CD8-positive, alpha-beta memory T cell (primary cell): ENCODE measurements around the gene COPG1. TPM values are rescaled to one million over a fixed set of nuclear protein-coding genes. Genes with fewer than 3 reads are reported as not detected.

ENCODE experiments used
- CTCF ChIA-PET: fragments of 350-600 bp; sonication (Branson Sonifier 250); formaldehyde crosslinking; loops from one replicate; lab custom pipeline; 2021; ENCODE audit warnings: antibody characterized with exemption; lab: Charles Lee
- POLR2A ChIA-PET: fragments of 350-600 bp; sonication (Branson Sonifier 250); formaldehyde crosslinking; loops from one replicate; lab custom pipeline; 2021; ENCODE audit warnings: antibody characterized with exemption; lab: Charles Lee
- DNase-seq, 5 donors: peaks; one replicate each; pipeline versions ENCODE4 v3.0.0 to v3.0.0-alpha.2; 2020 to 2022; ENCODE audit warnings: mixed read lengths in 1 of 5
- H3K27ac ChIP-seq: one replicate; pipeline ENCODE4 v1.7.0; 2013; ENCODE audit warnings: low read depth, mild to moderate bottlenecking, low read length, moderate library complexity
- H3K27me3 ChIP-seq: 2 replicates; pipeline ENCODE4 v1.7.0; 2013; ENCODE audit warnings: low read length, mild to moderate bottlenecking; ENCODE audit not compliant: insufficient read depth, poor library complexity, severe bottlenecking
- H3K36me3 ChIP-seq: 2 replicates; pipeline ENCODE4 v1.7.0; 2013; ENCODE audit warnings: mild to moderate bottlenecking, low read length, moderate library complexity; ENCODE audit not compliant: insufficient read depth
- H3K4me1 ChIP-seq: 2 replicates; pipeline ENCODE4 v1.7.0; 2013; ENCODE audit warnings: mild to moderate bottlenecking, low read length, moderate library complexity; ENCODE audit not compliant: insufficient read depth
- H3K4me3 ChIP-seq: 2 replicates; pipeline ENCODE4 v1.7.0; 2013; ENCODE audit warnings: mild to moderate bottlenecking, low read length
- H3K9me3 ChIP-seq: 2 replicates; pipeline ENCODE4 v1.7.0; 2013; ENCODE audit warnings: mild to moderate bottlenecking, low read length
- H3K27ac Mint-ChIP-seq, 8 donors: one replicate each; pipeline ENCODE4 v1.8.0; 2020 to 2021; ENCODE audit warnings: mixed read lengths in 8 of 8, mild to moderate bottlenecking in 6 of 8, inconsistent platforms in 3 of 8, moderate library complexity in 3 of 8
- H3K27me3 Mint-ChIP-seq, 2 donors: one replicate each; pipeline ENCODE4 v1.8.0; 2020 to 2021; ENCODE audit warnings: mixed read lengths in 2 of 2, mild to moderate bottlenecking in 1 of 2, moderate library complexity in 1 of 2
- H3K36me3 Mint-ChIP-seq, 3 donors: one replicate each; pipeline ENCODE4 v1.8.0; 2020 to 2021; ENCODE audit warnings: mixed read lengths in 3 of 3, inconsistent platforms in 1 of 3, mild to moderate bottlenecking in 1 of 3
- H3K4me1 Mint-ChIP-seq, 3 donors: one replicate each; pipeline ENCODE4 v1.8.0; 2020 to 2021; ENCODE audit warnings: mixed read lengths in 3 of 3, inconsistent platforms in 1 of 3, mild to moderate bottlenecking in 1 of 3
- H3K4me3 Mint-ChIP-seq, 7 donors: one replicate each; pipeline ENCODE4 v1.8.0; 2020 to 2021; ENCODE audit warnings: mixed read lengths in 7 of 7, mild to moderate bottlenecking in 6 of 7, moderate library complexity in 4 of 7, inconsistent platforms in 2 of 7
- H3K9me3 Mint-ChIP-seq, 5 donors: one replicate each; pipeline ENCODE4 v1.8.0; 2020 to 2022; ENCODE audit warnings: mixed read lengths in 5 of 5, mild to moderate bottlenecking in 3 of 5, moderate library complexity in 2 of 5, inconsistent platforms in 1 of 5
- polyA plus RNA-seq: library from polyadenylated mRNA; unstranded; fragments of 300-500 nt; fragmentation: Illumina TruSeq; gene quantifications from one replicate; pipeline ENCODE4 v1.2.3, GENCODE V29; 2021
- total RNA-seq, 2 experiments: library from RNA; stranded (reverse); gene quantifications; one replicate each; pipeline ENCODE4 v1.2.3, GENCODE V29; 2021

Gene COPG1
- total and polyA plus RNA-seq, 3 experiments from 2014 or later, result 101 to 136 (median 134) TPM

DNA sequence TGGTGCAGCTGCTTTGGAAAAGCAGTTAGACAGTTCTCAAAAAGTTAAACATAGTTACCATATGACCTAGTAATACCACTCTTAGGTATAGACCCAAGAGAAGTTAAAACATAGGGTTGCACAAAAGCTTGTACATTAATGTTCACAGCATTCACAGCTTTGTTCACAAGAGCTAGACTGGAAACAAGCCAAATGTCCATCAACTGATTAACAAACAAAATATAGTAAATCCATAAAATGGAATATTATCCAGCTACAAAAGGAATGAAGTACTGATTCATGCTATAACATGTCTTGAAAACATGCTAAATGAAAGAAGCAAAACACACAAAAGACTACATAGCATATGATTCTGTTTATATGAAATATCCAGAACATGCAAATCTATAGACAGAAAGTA is 2.8 kb upstream of the COPG1 start:
- Mint-ChIP-seq H3K4me1 (peaks cover 31 to 38% (median 34%) of the 10 kb centered on the region in 3 donors), H3K36me3 (peaks cover 0 to 17% (median 0%) of the 10 kb centered on the region in 3 donors), H3K9me3 (no peaks in the 10 kb centered on the region), H3K27ac (peak overlapping the region in 1 of 8 donors; percentile 62), H3K27me3 (peaks cover 0 to 3% of the 10 kb centered on the region in 2 donors), H3K4me3 (peak overlapping the region in 3 of 7 donors; percentile 1 to 81 (median 18))
- Histone ChIP-seq H3K4me3 (no peak overlapping the region), H3K36me3 (no peaks in the 10 kb centered on the region), H3K4me1 (peaks cover 25% of the 10 kb centered on the region), H3K27me3 (no peaks in the 10 kb centered on the region), H3K27ac (no peak overlapping the region), H3K9me3 (no peaks in the 10 kb centered on the region)
- ChIA-PET POLR2A (no interaction called here), CTCF (interaction anchor here (0.8 to 10.0 kb wide), 25 partner anchors 10 to 280 kb away, joined by 3 to 143 read pairs (median 5); partner anchors contain the start of genes GP9 and IFT122)
- no peak for DNase-seq

DNA sequence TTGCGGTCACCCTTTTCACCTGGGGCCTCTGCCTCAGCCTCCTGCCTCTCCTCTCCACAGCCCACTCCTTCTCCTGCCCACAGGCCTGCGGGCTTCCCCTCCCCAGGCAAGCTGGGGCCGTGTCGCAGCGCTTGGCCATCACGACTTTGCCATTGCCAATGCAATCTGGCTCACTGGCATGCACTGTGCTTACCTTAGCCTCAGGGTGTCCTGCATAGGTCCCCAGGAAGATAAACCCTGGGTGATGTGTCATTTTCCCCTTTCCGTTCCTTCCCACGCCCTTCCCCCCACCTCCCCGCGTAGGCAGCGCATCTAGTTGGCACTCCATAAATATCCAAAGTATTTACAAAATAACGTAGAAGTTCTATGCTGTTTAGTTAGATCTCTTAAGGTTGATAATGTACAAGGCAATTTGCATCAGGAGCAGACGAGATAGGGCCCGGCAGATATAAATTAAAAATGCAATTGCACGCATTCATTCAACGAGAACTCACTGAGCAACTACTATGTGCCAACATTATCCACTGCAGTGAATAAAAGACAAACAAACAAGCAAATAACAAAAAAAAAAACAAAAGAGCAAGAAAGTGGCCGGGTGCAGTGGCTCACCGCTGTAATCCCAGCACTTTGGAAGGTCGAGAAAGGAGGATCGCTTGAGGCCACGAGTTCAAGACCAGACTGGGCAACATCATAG is 973 bp upstream of the COPG1 start:
- peaks cover 13% of the 10 kb centered on the region for H3K36me3 ChIP-seq
- ChIA-PET POLR2A (interaction anchor here (1.0 to 1.9 kb wide), 5 partner anchors 31 to 278 kb away, joined by 3 to 9 read pairs (median 8); partner anchors contain the start of genes HMCES and RAB43), CTCF (interaction anchor here (0.6 to 10.0 kb wide), 8 partner anchors 9 to 278 kb away, joined by 3 to 143 read pairs (median 4); no protein-coding TSS in a partner anchor)
- no peaks in the 10 kb centered on the region for H3K9me3 ChIP-seq
- Mint-ChIP-seq H3K4me1 (peaks cover 37 to 55% (median 42%) of the 10 kb centered on the region in 3 donors), H3K36me3 (peaks cover 0 to 34% (median 2%) of the 10 kb centered on the region in 3 donors), H3K27ac (peak overlapping the region; percentile 95 to 100 (median 98)), H3K27me3 (peaks cover 0 to 2% of the 10 kb centered on the region in 2 donors), H3K4me3 (peak overlapping the region; percentile 96 to 100 (median 97)), H3K9me3 (no peaks in the 10 kb centered on the region)
- no peaks in the 10 kb centered on the region for H3K27me3 ChIP-seq
- peak overlapping the region; percentile 100 for H3K4me3 ChIP-seq
- DNase-seq, result no peak
- peak overlapping the region; percentile 97 for H3K27ac ChIP-seq
- peaks cover 25% of the 10 kb centered on the region for H3K4me1 ChIP-seq

DNA sequence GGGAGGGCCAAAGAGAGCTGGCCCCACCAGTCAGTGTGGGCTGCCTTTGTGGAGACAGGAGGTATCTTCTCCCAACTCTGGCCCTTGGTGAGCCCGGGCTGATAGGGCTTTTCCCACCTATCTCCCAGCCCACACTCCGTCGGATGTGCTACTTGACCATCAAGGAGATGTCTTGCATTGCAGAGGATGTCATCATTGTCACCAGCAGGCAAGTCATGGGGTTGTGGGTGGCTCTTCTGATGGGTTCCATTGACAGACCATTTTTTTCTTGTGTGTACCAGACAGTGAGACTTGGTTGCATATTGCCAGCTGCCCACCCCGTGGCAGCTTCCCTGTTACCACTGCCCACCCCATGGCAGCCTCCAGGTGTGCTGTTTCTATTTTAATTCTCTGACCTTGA is 3.3 kb downstream of the COPG1 start:
- peaks cover 46% of the 10 kb centered on the region for H3K36me3 ChIP-seq
- no peak overlapping the region for H3K4me3 ChIP-seq
- no peaks in the 10 kb centered on the region for H3K27me3 ChIP-seq
- Mint-ChIP-seq H3K27ac (peak overlapping the region in 3 of 8 donors; percentile 23 to 63 (median 63)), H3K27me3 (peaks cover 0 to 2% of the 10 kb centered on the region in 2 donors), H3K36me3 (peaks cover 0 to 76% (median 10%) of the 10 kb centered on the region in 3 donors), H3K9me3 (no peaks in the 10 kb centered on the region), H3K4me1 (peaks cover 34 to 49% (median 40%) of the 10 kb centered on the region in 3 donors), H3K4me3 (peak overlapping the region in 1 of 7 donors; percentile 77)
- POLR2A ChIA-PET, result interaction anchor here (1.1 kb wide), 1 partner anchor 27 kb away, joined by 3 read pairs; no protein-coding TSS in a partner anchor
- H3K4me1 ChIP-seq, result peaks cover 20% of the 10 kb centered on the region
- no peak for DNase-seq
- CTCF ChIA-PET, result interaction anchor here (1.1 to 10.0 kb wide), 4 partner anchors 9 to 282 kb away, joined by 3 to 143 read pairs (median 12); a partner anchor contains a TSS
- no peak overlapping the region for H3K27ac ChIP-seq
- no peaks in the 10 kb centered on the region for H3K9me3 ChIP-seq

DNA sequence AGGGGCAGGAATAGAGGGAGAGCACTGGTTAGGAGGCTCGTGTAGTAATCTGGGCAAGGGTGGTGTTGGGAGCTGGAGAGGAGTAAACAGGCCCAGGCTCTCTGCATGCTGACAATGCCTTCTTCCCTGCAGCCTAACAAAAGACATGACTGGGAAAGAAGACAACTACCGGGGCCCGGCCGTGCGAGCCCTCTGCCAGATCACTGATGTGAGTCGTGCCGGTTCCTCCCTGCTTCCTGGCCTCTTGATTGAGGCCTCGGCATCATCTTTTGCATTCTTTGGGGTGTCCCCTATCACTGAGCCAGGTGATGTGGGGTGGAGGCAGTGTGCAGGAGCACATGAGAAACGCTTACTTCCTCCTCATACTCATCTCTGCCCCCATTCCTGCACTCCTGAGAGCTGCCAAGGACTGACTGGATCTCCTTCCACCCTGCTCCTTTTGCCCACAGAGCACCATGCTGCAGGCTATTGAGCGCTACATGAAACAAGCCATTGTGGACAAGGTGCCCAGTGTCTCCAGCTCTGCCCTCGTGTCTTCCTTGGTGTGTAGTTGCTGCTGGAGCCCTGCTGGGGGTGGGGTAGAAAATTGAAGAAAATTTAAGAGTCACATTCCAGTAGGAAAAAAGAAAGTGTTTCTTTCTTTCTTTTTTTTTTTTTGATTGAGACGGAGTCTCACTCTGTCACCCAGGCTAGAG is 5.3 kb downstream of the COPG1 start:
- POLR2A ChIA-PET, result no interaction called here
- H3K27ac Mint-ChIP-seq, result peak overlapping the region in 2 of 8 donors; percentile 35 to 74
- Histone ChIP-seq H3K36me3 (peaks cover 55% of the 10 kb centered on the region), H3K9me3 (no peaks in the 10 kb centered on the region), H3K27me3 (no peaks in the 10 kb centered on the region), H3K27ac (no peak overlapping the region), H3K4me1 (peaks cover 10% of the 10 kb centered on the region), H3K4me3 (no peak overlapping the region)
- H3K4me1 Mint-ChIP-seq, result peaks cover 23 to 31% (median 29%) of the 10 kb centered on the region in 3 donors
- CTCF ChIA-PET, result interaction anchor here (1.7 kb wide), 1 partner anchor 285 kb away, joined by 7 read pairs; no protein-coding TSS in a partner anchor
- no peak for DNase-seq
- no peaks in the 10 kb centered on the region for H3K9me3 Mint-ChIP-seq
- H3K27me3 Mint-ChIP-seq, result no peaks in the 10 kb centered on the region
- H3K4me3 Mint-ChIP-seq, result peak overlapping the region in 1 of 7 donors; percentile 50
- peaks cover 0 to 85% (median 13%) of the 10 kb centered on the region in 3 donors for H3K36me3 Mint-ChIP-seq

DNA sequence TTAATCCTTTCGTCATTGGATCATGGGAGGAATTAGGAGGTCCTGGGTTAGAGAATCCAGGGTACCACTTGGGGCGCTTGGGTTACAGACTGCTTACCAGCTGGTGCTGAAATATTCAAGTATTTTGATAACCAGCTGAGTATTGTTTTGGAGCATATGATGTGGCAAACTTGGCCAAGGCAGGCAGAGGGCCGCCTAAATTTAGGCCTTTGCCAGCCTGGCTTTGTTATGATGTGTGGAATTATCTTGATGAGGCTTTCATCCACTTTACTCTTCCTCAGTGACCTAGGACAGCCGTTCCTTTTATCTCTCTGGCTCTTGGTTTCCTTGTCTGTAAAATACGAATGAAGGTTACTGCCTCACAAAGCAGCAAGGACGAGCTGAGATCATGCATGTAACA is 6.9 kb downstream of the COPG1 start:
- Mint-ChIP-seq H3K27ac (peak overlapping the region in 2 of 8 donors; percentile 57 to 72), H3K4me3 (no peak overlapping the region), H3K36me3 (peaks cover 0 to 92% (median 20%) of the 10 kb centered on the region in 3 donors), H3K9me3 (no peaks in the 10 kb centered on the region), H3K27me3 (no peaks in the 10 kb centered on the region), H3K4me1 (peaks cover 15 to 23% (median 22%) of the 10 kb centered on the region in 3 donors)
- Histone ChIP-seq H3K4me3 (no peak overlapping the region), H3K4me1 (no peaks in the 10 kb centered on the region), H3K36me3 (peaks cover 71% of the 10 kb centered on the region), H3K27me3 (no peaks in the 10 kb centered on the region), H3K27ac (no peak overlapping the region), H3K9me3 (no peaks in the 10 kb centered on the region)
- DNase-seq, result no peak
- POLR2A ChIA-PET, result no interaction called here
- CTCF ChIA-PET, result interaction anchor here (1.2 to 2.0 kb wide), 3 partner anchors 10 to 202 kb away, joined by 4 to 8 read pairs (median 4); a partner anchor contains a TSS

DNA sequence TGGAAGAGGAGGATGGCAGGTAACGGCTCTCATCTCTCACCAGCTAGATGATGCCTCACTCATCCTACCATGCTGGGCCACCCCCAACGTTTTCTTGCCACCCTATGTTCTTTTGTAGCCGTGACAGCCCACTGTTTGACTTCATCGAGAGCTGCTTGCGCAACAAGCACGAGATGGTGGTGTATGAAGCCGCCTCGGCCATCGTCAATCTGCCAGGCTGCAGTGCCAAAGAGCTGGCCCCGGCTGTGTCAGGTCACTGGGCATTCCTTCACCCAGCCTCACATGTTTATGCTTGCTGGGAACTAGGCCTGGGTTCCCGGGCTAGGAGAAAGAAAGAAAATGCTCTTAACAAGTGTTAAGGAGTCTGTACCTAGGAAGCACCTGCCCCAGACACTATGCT is 8.2 kb downstream of the COPG1 start:
- Histone ChIP-seq H3K4me3 (no peak overlapping the region), H3K9me3 (no peaks in the 10 kb centered on the region), H3K4me1 (no peaks in the 10 kb centered on the region), H3K27ac (no peak overlapping the region), H3K27me3 (no peaks in the 10 kb centered on the region), H3K36me3 (peaks cover 73% of the 10 kb centered on the region)
- Mint-ChIP-seq H3K27ac (no peak overlapping the region), H3K36me3 (peaks cover 0 to 95% (median 25%) of the 10 kb centered on the region in 3 donors), H3K27me3 (no peaks in the 10 kb centered on the region), H3K4me3 (peak overlapping the region in 1 of 7 donors; percentile 32), H3K4me1 (peaks cover 12 to 15% (median 15%) of the 10 kb centered on the region in 3 donors), H3K9me3 (no peaks in the 10 kb centered on the region)
- ChIA-PET POLR2A (no interaction called here), CTCF (interaction anchor here (1.2 kb wide), 2 partner anchors 204 to 288 kb away, joined by 3 to 4 read pairs; no protein-coding TSS in a partner anchor)
- DNase-seq, result no peak

DNA sequence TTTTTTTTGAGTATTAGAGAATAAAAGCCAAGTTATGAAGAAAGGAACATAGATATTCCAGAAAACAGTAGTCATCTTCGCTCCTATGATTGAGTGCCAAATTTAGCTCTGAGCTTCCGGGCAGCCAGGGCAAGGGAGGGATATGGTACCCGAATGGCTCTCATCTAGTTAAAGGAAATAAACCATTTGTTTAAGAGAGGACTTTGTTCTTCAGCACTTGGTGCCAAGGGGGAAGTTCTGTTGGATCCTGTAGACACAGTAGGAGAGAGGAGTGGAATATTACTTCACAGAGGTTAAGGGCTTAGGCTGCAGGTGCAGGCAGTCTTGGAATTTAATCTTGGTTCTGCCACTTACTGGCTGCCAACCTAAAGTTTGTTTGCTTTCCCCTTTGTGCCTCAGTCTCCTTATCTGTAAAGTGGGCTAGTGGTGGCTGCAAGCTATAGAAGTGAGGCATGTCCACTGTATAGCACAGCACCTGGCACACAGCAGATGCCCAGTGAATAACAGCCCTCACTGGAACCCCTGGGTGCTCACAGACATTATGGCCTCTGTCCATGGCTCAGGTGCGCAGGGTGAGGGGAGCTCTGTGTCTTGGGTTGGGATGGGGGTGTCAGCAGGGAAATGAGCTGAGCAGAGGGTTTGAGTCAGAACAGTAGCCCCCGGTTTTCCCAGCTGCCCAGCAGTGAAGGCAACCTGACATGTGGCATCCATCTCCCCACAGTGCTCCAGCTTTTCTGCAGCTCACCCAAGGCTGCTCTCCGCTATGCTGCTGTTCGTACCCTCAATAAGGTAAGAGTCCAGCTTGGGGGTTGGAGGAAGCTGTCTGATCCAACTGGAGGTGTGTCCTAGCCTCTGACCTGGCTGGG is 10.4 kb downstream of the COPG1 start:
- H3K9me3 ChIP-seq, result no peaks in the 10 kb centered on the region
- CTCF ChIA-PET, result interaction anchor here (0.9 to 1.1 kb wide), 2 partner anchors 10 to 290 kb away, joined by 3 to 4 read pairs; no protein-coding TSS in a partner anchor
- peaks cover 6 to 96% (median 35%) of the 10 kb centered on the region in 3 donors for H3K36me3 Mint-ChIP-seq

More for the DNA sequence above, 10.4 kb downstream of the COPG1 start:
- Histone ChIP-seq H3K36me3 (peaks cover 74% of the 10 kb centered on the region), H3K4me1 (no peaks in the 10 kb centered on the region), H3K4me3 (no peak overlapping the region), H3K27ac (no peak overlapping the region), H3K27me3 (no peaks in the 10 kb centered on the region)
- H3K4me1 Mint-ChIP-seq, result peaks cover 4 to 15% (median 12%) of the 10 kb centered on the region in 3 donors
- POLR2A ChIA-PET, result no interaction called here
- H3K4me3 Mint-ChIP-seq, result no peak overlapping the region
- no peak for DNase-seq
- no peaks in the 10 kb centered on the region for H3K27me3 Mint-ChIP-seq
- H3K27ac Mint-ChIP-seq, result peak overlapping the region in 3 of 8 donors; percentile 42 to 70 (median 69)
- no peaks in the 10 kb centered on the region for H3K9me3 Mint-ChIP-seq
